GM20000 (cell line): ENCODE data around the gene IL1F10.

Experiments
- DNase-seq: peaks from one replicate; pipeline ENCODE4 v3.0.0; 2012; ENCODE audit warnings: low spot score
- TF ChIP-seq, protein P1 (sequence below): IDR thresholded peaks from 2 replicates; pipeline ENCODE4 v1.5.1; 2012; ENCODE audit warnings: mild to moderate bottlenecking, control low read depth; ENCODE audit errors: extremely low read depth, missing control alignments

IL1F10 gene

DNA sequence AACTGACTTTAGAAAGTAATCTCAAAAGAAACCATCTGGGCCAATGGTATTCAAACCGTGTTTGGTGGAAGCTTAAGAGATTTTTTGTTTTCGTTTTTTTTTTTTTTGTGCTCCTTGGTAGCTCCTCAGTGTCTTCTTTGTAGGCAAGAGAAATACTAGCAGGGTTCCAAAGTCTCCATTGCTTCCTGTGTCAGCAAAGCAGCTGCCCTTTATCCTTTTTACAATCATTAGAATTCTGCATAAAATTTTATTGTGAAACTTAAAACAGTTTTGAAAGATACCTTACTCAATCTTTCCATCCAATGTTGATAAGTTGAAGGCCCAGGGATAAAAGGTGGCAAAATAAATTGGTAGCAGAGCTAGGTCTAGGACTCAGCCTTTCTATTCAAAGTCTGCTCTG lies 479 bp downstream of the IL1F10 start:
- TF ChIP-seq, protein P1, sequence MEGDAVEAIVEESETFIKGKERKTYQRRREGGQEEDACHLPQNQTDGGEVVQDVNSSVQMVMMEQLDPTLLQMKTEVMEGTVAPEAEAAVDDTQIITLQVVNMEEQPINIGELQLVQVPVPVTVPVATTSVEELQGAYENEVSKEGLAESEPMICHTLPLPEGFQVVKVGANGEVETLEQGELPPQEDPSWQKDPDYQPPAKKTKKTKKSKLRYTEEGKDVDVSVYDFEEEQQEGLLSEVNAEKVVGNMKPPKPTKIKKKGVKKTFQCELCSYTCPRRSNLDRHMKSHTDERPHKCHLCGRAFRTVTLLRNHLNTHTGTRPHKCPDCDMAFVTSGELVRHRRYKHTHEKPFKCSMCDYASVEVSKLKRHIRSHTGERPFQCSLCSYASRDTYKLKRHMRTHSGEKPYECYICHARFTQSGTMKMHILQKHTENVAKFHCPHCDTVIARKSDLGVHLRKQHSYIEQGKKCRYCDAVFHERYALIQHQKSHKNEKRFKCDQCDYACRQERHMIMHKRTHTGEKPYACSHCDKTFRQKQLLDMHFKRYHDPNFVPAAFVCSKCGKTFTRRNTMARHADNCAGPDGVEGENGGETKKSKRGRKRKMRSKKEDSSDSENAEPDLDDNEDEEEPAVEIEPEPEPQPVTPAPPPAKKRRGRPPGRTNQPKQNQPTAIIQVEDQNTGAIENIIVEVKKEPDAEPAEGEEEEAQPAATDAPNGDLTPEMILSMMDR: no peak
- no peak for DNase-seq

- TF ChIP-seq, protein P1: no peak
- DNase-seq: no peak
Measured at GRCh38 chr2:113068706-113069485, 1.1 kb downstream of the IL1F10 start.

DNA sequence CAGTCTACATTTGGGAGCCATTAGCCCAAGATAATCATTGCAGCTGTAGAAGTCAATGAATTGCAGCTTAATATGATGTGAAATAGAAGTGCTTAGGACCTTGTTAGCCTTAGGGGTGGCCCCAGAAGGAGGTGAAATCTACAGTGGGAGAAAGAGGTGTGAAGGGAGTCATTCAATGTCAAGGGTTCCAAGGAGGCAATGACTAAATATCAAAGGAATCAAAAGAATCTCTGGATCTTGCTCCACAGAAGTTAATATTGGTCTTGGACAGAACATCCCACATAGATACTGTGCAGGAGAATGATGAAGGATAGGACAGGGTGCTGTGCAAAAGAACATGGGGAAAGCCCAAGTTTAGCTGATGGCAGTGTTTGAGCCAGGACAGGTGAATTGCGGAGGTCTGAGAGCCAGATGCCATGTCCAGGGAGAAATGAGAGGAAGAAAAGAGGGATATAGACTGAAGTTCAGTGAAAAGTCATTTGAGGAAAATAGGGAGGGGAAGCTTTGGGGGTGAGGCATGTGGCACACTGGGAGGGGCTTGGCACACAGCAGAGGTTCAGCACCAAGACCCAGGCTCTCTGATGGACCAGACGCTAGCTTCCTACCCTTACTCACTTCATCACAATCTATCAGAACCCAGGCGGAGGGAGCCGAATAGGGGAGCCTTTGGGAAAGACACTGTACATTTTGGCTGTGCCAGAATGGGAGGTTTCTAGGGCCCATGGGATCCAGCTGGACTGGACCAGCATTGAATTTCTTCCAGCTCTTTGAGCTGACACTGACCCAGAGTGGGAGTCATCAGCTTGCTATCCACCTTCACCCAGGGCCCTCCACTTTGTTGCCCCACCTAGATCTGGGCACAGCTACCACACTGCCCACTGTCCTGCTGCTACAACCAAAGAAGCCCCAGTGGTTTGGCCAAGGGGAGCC lies 2.2 kb downstream of the IL1F10 start:
- no peak for DNase-seq
- TF ChIP-seq, protein P1: no peak

- no peak for DNase-seq
- TF ChIP-seq, protein P1: no peak
Measured at GRCh38 chr2:113070606-113070975, 2.8 kb downstream of the IL1F10 start.

DNA sequence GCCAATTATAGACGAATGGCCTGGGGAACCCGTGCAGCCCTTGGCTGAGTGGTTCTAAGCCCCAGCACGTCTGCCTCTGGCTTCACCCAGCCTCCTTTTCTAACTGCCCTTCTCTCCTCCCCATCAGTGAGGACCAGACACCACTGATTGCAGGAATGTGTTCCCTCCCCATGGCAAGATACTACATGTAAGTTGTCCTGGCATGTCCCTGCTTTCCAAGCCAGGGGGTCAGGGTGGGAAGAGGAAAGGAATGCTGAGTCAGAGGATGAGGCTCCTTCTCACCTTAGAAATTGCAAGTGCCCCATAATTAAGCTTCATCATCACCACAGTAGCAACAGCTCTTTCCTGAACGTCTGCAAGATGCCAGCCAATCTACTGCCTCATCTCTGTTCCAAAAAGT lies 4.8 kb downstream of the IL1F10 start:
- DNase-seq: no peak

GRCh38 chr2:113073325-113073834 lies 5.6 kb downstream of the IL1F10 start:
- no peak for DNase-seq
- TF ChIP-seq, protein P1: no peak

More for the DNA sequence above, 4.8 kb downstream of the IL1F10 start:
- TF ChIP-seq, protein P1: no peak

GRCh38 chr2:113075030-113075429 lies 7.3 kb downstream of the IL1F10 start:
- TF ChIP-seq, protein P1: no peak
- DNase-seq: no peak
